Fibroblast of the aortic adventitia (primary cell): Measurements from ENCODE around the gene SNAPC4. TPM values are rescaled to one million over a fixed set of nuclear protein-coding genes. Genes with fewer than 3 reads are reported as not detected.

Source experiments
- DNase-seq: peaks from one replicate; pipeline ENCODE4 v3.0.0-alpha.2; 2010; ENCODE audit warnings: low read depth
- H3K4me3 ChIP-seq: 2 replicates; pipeline ENCODE4 v1.5.1; 2011; ENCODE audit warnings: low read depth, mild to moderate bottlenecking, control low read depth, low read length, moderate library complexity
- CTCF ChIP-seq: IDR thresholded peaks from 2 replicates; pipeline ENCODE4 v1.5.1; 2011; ENCODE audit warnings: mild to moderate bottlenecking, low read length, control low read depth, inconsistent platforms; ENCODE audit not compliant: insufficient read depth
- total RNA-seq: library from RNA; depleted of rRNA; stranded (reverse); fragments of >200 nt; gene quantifications from 2 replicates; pipeline ENCODE4 v1.2.3, GENCODE V29; 2012; ENCODE audit warnings: low replicate concordance

SNAPC4 gene
- total RNA-seq, 1 donor, result 12.1 TPM

GRCh38 chr9:136389396-136389795, 10.6 kb downstream of the SNAPC4 start:
- DNase-seq, result no peak
- no peak overlapping the region for H3K4me3 ChIP-seq
- TF ChIP-seq CTCF, result no peak

DNA sequence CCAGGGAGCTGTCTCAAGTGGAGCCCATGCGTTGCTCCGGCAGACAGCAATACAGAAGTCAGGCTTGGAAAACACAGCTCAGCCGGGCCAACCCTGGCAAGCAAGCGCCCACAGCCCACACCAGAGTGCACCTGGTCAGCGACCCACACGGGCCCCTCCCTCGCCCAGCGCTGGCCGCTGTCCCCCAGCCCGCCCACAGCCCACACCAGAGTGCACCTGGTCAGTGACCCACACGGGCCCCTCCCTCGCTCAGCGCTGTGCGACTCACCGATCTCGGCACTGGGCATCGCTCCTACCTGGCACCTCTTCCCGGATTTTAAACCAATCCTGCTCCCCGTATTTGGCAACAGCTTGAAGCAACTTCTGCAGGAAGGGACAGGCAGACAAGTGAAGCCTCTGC, 12.8 kb downstream of the SNAPC4 start:
- no peak for DNase-seq
- TF ChIP-seq CTCF, result no peak
- H3K4me3 ChIP-seq, result no peak overlapping the region

- no peak overlapping the region for H3K4me3 ChIP-seq
- TF ChIP-seq CTCF, result no peak
- no peak for DNase-seq
These were observed 14.0 kb downstream of the SNAPC4 start for GRCh38 chr9:136386018-136386417.

GRCh38 chr9:136385015-136385414, 15.0 kb downstream of the SNAPC4 start:
- no peak overlapping the region for H3K4me3 ChIP-seq
- DNase-seq, result no peak
- no peak for TF ChIP-seq CTCF

- no peak overlapping the region for H3K4me3 ChIP-seq
These were observed 16.5 kb downstream of the SNAPC4 start for GRCh38 chr9:136383436-136383835.

DNA sequence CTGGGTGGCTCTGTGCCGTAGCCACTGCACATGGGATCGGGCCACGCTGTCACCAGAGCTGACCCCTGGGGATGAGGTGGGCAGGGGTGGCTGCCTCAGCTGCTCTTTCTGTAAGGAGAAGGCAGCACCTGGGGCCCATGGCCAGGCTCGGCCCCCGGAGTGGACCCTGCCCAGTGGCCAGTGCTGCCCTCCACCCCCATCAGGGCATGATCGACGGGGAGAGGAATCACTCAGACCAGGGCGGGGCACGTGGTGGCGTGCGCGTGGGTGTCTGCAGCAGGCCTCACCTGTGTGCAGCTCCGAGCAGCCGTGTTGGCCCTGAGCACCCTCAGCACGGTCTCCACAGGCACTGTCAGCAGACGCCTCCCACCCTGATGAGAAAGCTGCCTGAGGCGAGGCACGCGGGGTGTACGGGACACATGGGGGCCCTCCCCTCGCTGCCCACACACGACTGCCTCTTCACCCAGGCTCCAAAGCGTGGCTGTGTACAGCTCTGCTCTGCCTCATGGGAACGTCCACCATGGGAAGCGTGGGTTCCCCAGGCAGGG, 17.9 kb downstream of the SNAPC4 start:
- no peak for DNase-seq
- no peak for TF ChIP-seq CTCF

More at GRCh38 chr9:136383436-136383835, 16.5 kb downstream of the SNAPC4 start:
- no peak for TF ChIP-seq CTCF
- no peak for DNase-seq

GRCh38 chr9:136381311-136381710, 18.7 kb downstream of the SNAPC4 start:
- DNase-seq, result no peak
- H3K4me3 ChIP-seq, result no peak overlapping the region
- TF ChIP-seq CTCF, result no peak

More for the DNA sequence above, 17.9 kb downstream of the SNAPC4 start:
- no peak overlapping the region for H3K4me3 ChIP-seq
